HEK293 (cell line): ENCODE data around the gene PRKD1.

Experiments used
- CTCF ChIA-PET: fragments of 350-600 bp; formaldehyde crosslinking; extraction: SDS; loops from one replicate; lab custom pipeline; 2021; ENCODE audit warnings: antibody characterized with exemption; lab: Yijun Ruan, JAX
- POLR2A ChIA-PET: fragments of 300-600 bp; formaldehyde crosslinking; extraction: SDS; loops from one replicate; lab custom pipeline; 2020; ENCODE audit warnings: antibody characterized with exemption, inconsistent platforms; lab: Yijun Ruan, JAX
- H3K27ac ChIP-seq: fragments of 200-500 bp; sonication (Bioruptor generic); 2 replicates; pipeline ENCODE4 v1.5.1; 2014; ENCODE audit warnings: low read depth, low read length, control low read depth, inconsistent platforms; ENCODE audit errors: extremely low read depth
- H3K36me3 ChIP-seq, 2 experiments: fragments of 200-500 bp in 1 of 2; sonication (Bioruptor generic) in 1 of 2; 1 replicate in 1 of 2; 2 replicates in 1 of 2; pipeline ENCODE4 v1.5.1; 2014 to 2017; ENCODE audit warnings: inconsistent platforms in 2 of 2, low read length in 2 of 2; ENCODE audit not compliant: control insufficient read depth in 2 of 2, insufficient read depth in 1 of 2
- H3K4me1 ChIP-seq: fragments of 200-500 bp; sonication (Bioruptor generic); 2 replicates; pipeline ENCODE4 v1.5.1; 2014; ENCODE audit warnings: mild to moderate bottlenecking, low read length, inconsistent platforms; ENCODE audit not compliant: control insufficient read depth, insufficient read depth
- H3K4me3 ChIP-seq: 2 replicates; pipeline ENCODE4 v1.5.1; 2011; ENCODE audit warnings: low read depth, mild to moderate bottlenecking, control low read depth, low read length, moderate library complexity
- H3K9me3 ChIP-seq: fragments of 200-500 bp; sonication (Bioruptor generic); 2 replicates; pipeline ENCODE4 v1.5.1; 2014; ENCODE audit warnings: low read depth, low read length, inconsistent platforms; ENCODE audit not compliant: control insufficient read depth, insufficient read depth
- BCL11A ChIP-seq: fragments of 450-650 bp; formaldehyde crosslinking; IDR thresholded peaks from 2 replicates; pipeline ENCODE4 v1.5.1; 2016; ENCODE audit warnings: low read depth, missing biosample characterization, missing genetic modification characterization
- GLIS2 ChIP-seq: fragments of 450-650 bp; formaldehyde crosslinking; IDR thresholded peaks from 2 replicates; pipeline ENCODE4 v1.5.1; 2016; ENCODE audit warnings: missing biosample characterization, missing genetic modification characterization
- TCF7L2 ChIP-seq: IDR thresholded peaks from 2 replicates; pipeline ENCODE4 v1.6.1; 2011; ENCODE audit warnings: low read depth, mild to moderate bottlenecking, inconsistent platforms, low read length, moderate library complexity, borderline replicate concordance
- ZBTB1 ChIP-seq: fragments of 450-650 bp; formaldehyde crosslinking; IDR thresholded peaks from 2 replicates; pipeline ENCODE4 v1.5.1; 2016; ENCODE audit warnings: missing biosample characterization, missing genetic modification characterization
- ZBTB20 ChIP-seq: fragments of 450-650 bp; formaldehyde crosslinking; IDR thresholded peaks from 2 replicates; pipeline ENCODE4 v1.5.1; 2016; ENCODE audit warnings: missing biosample characterization, missing genetic modification characterization
- ZNF114 ChIP-seq: fragments of 450-650 bp; formaldehyde crosslinking; IDR thresholded peaks from 2 replicates; pipeline ENCODE4 v1.5.0; 2017; ENCODE audit warnings: missing biosample characterization, missing genetic modification characterization
- ZNF133 ChIP-seq: fragments of 450-650 bp; formaldehyde crosslinking; IDR thresholded peaks from 2 replicates; pipeline ENCODE4 v1.5.1; 2016; ENCODE audit warnings: missing biosample characterization, missing genetic modification characterization
- ZNF138 ChIP-seq: fragments of 450-650 bp; formaldehyde crosslinking; IDR thresholded peaks from 2 replicates; pipeline ENCODE4 v1.5.1; 2016; ENCODE audit warnings: missing biosample characterization, missing genetic modification characterization, borderline replicate concordance
- ZNF214 ChIP-seq: fragments of 450-650 bp; formaldehyde crosslinking; IDR thresholded peaks from 2 replicates; pipeline ENCODE4 v1.5.1; 2017; ENCODE audit warnings: missing biosample characterization, mild to moderate bottlenecking, missing genetic modification characterization, borderline replicate concordance
- ZNF23 ChIP-seq: fragments of 450-650 bp; formaldehyde crosslinking; IDR thresholded peaks from 2 replicates; pipeline ENCODE4 v1.5.1; 2016; ENCODE audit warnings: missing biosample characterization, missing genetic modification characterization, borderline replicate concordance
- ZNF239 ChIP-seq: fragments of 450-650 bp; formaldehyde crosslinking; IDR thresholded peaks from 2 replicates; pipeline ENCODE4 v1.5.1; 2016; ENCODE audit warnings: missing biosample characterization, missing genetic modification characterization
- ZNF266 ChIP-seq: fragments of 450-650 bp; formaldehyde crosslinking; IDR thresholded peaks from 2 replicates; pipeline ENCODE4 v1.5.1; 2016; ENCODE audit warnings: missing biosample characterization, missing genetic modification characterization, low read depth
- ZNF324 ChIP-seq: fragments of 450-650 bp; formaldehyde crosslinking; IDR thresholded peaks from 2 replicates; pipeline ENCODE4 v1.5.1; 2016; ENCODE audit warnings: missing biosample characterization, missing genetic modification characterization
- ZNF335 ChIP-seq: fragments of 450-650 bp; formaldehyde crosslinking; conservative IDR thresholded peaks from 2 replicates; pipeline ENCODE4 v1.5.1; 2016; ENCODE audit warnings: missing biosample characterization, missing genetic modification characterization
- ZNF37A ChIP-seq: fragments of 450-650 bp; IDR thresholded peaks from 2 replicates; pipeline ENCODE4 v1.5.1; 2018; ENCODE audit warnings: missing biosample characterization, missing genetic modification characterization
- ZNF423 ChIP-seq: fragments of 450-650 bp; formaldehyde crosslinking; IDR thresholded peaks from 2 replicates; pipeline ENCODE4 v1.5.1; 2016; ENCODE audit warnings: missing biosample characterization, missing genetic modification characterization
- ZNF560 ChIP-seq: fragments of 450-650 bp; formaldehyde crosslinking; IDR thresholded peaks from 2 replicates; pipeline ENCODE4 v1.5.1; 2017; ENCODE audit warnings: missing biosample characterization, missing genetic modification characterization, borderline replicate concordance
- ZNF571 ChIP-seq: fragments of 450-650 bp; formaldehyde crosslinking; IDR thresholded peaks from 2 replicates; pipeline ENCODE4 v1.5.0; 2017; ENCODE audit warnings: missing biosample characterization, missing genetic modification characterization
- ZNF624 ChIP-seq: fragments of 450-650 bp; formaldehyde crosslinking; IDR thresholded peaks from 2 replicates; pipeline ENCODE4 v1.5.1; 2017; ENCODE audit warnings: missing biosample characterization, missing genetic modification characterization
- ZNF660 ChIP-seq: fragments of 450-650 bp; IDR thresholded peaks from 2 replicates; pipeline ENCODE4 v1.5.1; 2018; ENCODE audit warnings: missing biosample characterization, mild to moderate bottlenecking, missing genetic modification characterization
- ZNF792 ChIP-seq: fragments of 450-650 bp; formaldehyde crosslinking; IDR thresholded peaks from 2 replicates; pipeline ENCODE4 v1.5.1; 2016; ENCODE audit warnings: missing biosample characterization, missing genetic modification characterization
- ZSCAN30 ChIP-seq: fragments of 450-650 bp; IDR thresholded peaks from 2 replicates; pipeline ENCODE4 v1.5.1; 2018; ENCODE audit warnings: missing biosample characterization, mild to moderate bottlenecking, missing genetic modification characterization, moderate library complexity
- TF ChIP-seq, protein P1 (sequence below): fragments of 450-650 bp; formaldehyde crosslinking; IDR thresholded peaks from 2 replicates; pipeline ENCODE4; 2016; ENCODE audit warnings: missing biosample characterization, missing genetic modification characterization
- TF ChIP-seq, protein P2 (sequence below): fragments of 450-650 bp; formaldehyde crosslinking; IDR thresholded peaks from 2 replicates; pipeline ENCODE4 v1.5.1; 2016; ENCODE audit warnings: missing biosample characterization, missing genetic modification characterization
- TF ChIP-seq, protein P3 (sequence below): fragments of 450-650 bp; formaldehyde crosslinking; IDR thresholded peaks from 2 replicates; pipeline ENCODE4 v1.5.1; 2016; ENCODE audit warnings: missing biosample characterization, missing genetic modification characterization
- TF ChIP-seq, protein P4 (sequence below): fragments of 450-650 bp; formaldehyde crosslinking; IDR thresholded peaks from 2 replicates; pipeline ENCODE4 v1.5.1; 2016; ENCODE audit warnings: missing biosample characterization, missing genetic modification characterization

Gene PRKD1

DNA sequence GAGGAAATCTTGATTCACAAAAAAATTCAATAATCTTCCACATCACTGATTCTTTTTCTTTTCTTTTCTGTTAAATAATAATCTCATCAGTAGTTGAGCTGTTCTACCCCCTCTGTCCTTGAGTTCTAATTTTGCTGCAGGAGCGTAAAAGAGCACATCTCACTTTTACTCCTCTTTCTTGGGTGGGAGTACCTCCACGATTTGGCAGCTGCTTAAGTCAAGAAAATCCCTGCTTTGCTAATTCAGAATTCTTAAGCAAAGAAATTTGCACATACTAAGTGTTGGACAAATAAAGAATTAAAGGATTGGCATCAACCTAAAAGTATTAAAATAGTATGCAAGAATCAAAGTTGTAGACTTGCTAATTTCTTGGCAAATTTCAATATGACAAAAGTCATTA is 128.8 kb downstream of the PRKD1 start (continued):
- TF ChIP-seq ZSCAN30 (tag by site-specific recombination): no peak

DNA sequence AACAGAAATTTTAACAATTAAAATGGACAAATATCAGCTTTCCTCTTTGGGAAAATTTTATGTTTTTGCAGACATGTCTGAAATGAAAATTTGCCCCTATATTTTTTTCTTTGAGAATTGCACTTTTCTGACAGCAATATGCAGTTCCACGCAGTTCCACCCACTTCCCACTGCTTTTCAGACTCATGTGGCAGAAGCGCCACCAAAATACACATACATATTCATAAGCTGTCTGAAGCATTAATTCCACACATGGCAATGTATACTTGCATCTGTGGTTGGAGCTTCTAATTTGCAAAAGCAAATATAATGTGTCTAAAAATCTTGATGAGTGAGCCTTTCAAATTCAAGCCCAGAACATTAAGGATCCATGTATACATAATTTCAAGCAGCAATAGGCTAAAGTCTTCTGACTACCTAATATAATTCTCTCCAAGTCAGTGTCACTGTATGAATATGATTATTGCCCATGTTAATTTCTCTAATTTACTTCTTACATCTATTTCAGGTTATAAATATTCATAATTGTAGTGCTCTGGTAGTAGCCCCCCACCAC is 129.5 kb downstream of the PRKD1 start:
- no peaks in the 10 kb centered on the region for H3K9me3 ChIP-seq
- H3K4me1 ChIP-seq: peaks cover 8% of the 10 kb centered on the region
- ChIA-PET POLR2A (no interaction called here), CTCF (no interaction called here)
- no peak for TF ChIP-seq ZNF214
- no peak for TF ChIP-seq ZNF792 (tag by site-specific recombination)
- TF ChIP-seq ZBTB20: no peak
- TF ChIP-seq, protein P1, sequence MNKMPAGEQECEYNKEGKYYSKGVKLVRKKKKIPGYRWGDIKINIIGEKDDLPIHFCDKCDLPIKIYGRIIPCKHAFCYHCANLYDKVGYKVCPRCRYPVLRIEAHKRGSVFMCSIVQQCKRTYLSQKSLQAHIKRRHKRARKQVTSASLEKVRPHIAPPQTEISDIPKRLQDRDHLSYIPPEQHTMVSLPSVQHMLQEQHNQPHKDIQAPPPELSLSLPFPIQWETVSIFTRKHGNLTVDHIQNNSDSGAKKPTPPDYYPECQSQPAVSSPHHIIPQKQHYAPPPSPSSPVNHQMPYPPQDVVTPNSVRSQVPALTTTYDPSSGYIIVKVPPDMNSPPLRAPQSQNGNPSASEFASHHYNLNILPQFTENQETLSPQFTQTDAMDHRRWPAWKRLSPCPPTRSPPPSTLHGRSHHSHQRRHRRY (tag by site-specific recombination): no peak
- no peak overlapping the region for H3K27ac ChIP-seq
- H3K4me3 ChIP-seq: no peak overlapping the region
- H3K36me3 ChIP-seq: no peaks in the 10 kb centered on the region

DNA sequence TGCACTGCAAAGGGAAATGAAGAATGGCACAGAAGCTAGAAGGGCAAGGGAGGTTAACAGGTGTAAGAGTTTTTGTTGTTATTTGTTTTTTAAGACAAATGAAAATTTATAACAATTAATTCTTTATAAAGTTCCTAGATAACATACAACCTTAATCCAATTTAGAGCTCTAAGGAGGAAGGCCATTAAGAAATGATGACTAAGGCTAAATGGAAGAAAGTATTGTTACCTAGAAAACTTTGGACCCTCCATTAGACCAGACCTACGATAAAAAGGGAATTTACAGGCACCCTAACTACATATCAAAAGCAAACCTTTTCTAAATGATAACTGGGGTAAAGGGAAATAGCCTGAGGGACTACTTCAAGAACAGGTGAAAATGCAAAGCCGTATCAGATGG is 130.8 kb downstream of the PRKD1 start:
- H3K9me3 ChIP-seq: no peaks in the 10 kb centered on the region
- TF ChIP-seq, protein P2, sequence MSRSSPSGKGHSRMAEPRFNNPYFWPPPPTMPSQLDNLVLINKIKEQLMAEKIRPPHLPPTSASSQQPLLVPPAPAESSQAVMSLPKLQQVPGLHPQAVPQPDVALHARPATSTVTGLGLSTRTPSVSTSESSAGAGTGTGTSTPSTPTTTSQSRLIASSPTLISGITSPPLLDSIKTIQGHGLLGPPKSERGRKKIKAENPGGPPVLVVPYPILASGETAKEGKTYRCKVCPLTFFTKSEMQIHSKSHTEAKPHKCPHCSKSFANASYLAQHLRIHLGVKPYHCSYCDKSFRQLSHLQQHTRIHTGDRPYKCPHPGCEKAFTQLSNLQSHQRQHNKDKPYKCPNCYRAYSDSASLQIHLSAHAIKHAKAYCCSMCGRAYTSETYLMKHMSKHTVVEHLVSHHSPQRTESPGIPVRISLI (tag by site-specific recombination): no peak
- TF ChIP-seq ZNF324 (tag by site-specific recombination) (no peak), ZNF37A (no peak), ZNF23 (tag by site-specific recombination) (no peak), ZNF624 (tag by site-specific recombination) (no peak), TCF7L2 (no peak), ZNF423 (tag by site-specific recombination) (no peak)
- TF ChIP-seq, protein P3, sequence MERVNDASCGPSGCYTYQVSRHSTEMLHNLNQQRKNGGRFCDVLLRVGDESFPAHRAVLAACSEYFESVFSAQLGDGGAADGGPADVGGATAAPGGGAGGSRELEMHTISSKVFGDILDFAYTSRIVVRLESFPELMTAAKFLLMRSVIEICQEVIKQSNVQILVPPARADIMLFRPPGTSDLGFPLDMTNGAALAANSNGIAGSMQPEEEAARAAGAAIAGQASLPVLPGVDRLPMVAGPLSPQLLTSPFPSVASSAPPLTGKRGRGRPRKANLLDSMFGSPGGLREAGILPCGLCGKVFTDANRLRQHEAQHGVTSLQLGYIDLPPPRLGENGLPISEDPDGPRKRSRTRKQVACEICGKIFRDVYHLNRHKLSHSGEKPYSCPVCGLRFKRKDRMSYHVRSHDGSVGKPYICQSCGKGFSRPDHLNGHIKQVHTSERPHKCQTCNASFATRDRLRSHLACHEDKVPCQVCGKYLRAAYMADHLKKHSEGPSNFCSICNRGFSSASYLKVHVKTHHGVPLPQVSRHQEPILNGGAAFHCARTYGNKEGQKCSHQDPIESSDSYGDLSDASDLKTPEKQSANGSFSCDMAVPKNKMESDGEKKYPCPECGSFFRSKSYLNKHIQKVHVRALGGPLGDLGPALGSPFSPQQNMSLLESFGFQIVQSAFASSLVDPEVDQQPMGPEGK (tag by site-specific recombination): no peak
- no peaks in the 10 kb centered on the region for H3K4me1 ChIP-seq
- H3K27ac ChIP-seq: no peak overlapping the region
- POLR2A ChIA-PET: no interaction called here
- H3K4me3 ChIP-seq: no peak overlapping the region
- H3K36me3 ChIP-seq: no peaks in the 10 kb centered on the region
- CTCF ChIA-PET: interaction anchor here (0.7 kb wide), 1 partner anchor 1052 kb away, joined by 3 read pairs; no protein-coding TSS in a partner anchor

GRCh38 chr14:29789475-29789874 is 138.2 kb downstream of the PRKD1 start:
- ChIA-PET CTCF (no interaction called here), POLR2A (no interaction called here)
- no peaks in the 10 kb centered on the region for H3K36me3 ChIP-seq
- H3K4me1 ChIP-seq: no peaks in the 10 kb centered on the region; the same call in 1 of the 2 replicates
- H3K9me3 ChIP-seq: no peaks in the 10 kb centered on the region; the same call in 1 of the 2 replicates
- H3K4me3 ChIP-seq: no peak overlapping the region
- H3K27ac ChIP-seq: no peak overlapping the region
- TF ChIP-seq ZNF266 (no peak), ZNF133 (tag by site-specific recombination) (no peak), GLIS2 (tag by site-specific recombination) (no peak), ZNF138 (tag by site-specific recombination) (no peak), ZNF239 (tag by site-specific recombination) (no peak), ZNF571 (no peak), ZNF335 (tag by site-specific recombination) (no peak), ZNF560 (tag by site-specific recombination) (no peak), ZNF660 (no peak), ZNF114 (tag by site-specific recombination) (no peak), BCL11A (no peak), ZBTB1 (tag by site-specific recombination) (no peak)
- TF ChIP-seq, protein P4, sequence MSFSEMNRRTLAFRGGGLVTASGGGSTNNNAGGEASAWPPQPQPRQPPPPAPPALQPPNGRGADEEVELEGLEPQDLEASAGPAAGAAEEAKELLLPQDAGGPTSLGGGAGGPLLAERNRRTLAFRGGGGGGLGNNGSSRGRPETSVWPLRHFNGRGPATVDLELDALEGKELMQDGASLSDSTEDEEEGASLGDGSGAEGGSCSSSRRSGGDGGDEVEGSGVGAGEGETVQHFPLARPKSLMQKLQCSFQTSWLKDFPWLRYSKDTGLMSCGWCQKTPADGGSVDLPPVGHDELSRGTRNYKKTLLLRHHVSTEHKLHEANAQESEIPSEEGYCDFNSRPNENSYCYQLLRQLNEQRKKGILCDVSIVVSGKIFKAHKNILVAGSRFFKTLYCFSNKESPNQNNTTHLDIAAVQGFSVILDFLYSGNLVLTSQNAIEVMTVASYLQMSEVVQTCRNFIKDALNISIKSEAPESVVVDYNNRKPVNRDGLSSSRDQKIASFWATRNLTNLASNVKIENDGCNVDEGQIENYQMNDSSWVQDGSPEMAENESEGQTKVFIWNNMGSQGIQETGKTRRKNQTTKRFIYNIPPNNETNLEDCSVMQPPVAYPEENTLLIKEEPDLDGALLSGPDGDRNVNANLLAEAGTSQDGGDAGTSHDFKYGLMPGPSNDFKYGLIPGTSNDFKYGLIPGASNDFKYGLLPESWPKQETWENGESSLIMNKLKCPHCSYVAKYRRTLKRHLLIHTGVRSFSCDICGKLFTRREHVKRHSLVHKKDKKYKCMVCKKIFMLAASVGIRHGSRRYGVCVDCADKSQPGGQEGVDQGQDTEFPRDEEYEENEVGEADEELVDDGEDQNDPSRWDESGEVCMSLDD: no peak
